ENCODE results near the gene EYS.

- TF ChIP-seq JUND (IDR thresholded peaks at IDR 0.05) (no peak), RFX5 (IDR thresholded peaks at IDR 0.05; ENCODE audit: low read length) (no peak)
Observed at GRCh38 chr6:65627015-65627414, 80.0 kb downstream of the EYS start.

Data from SK-N-SH (cell line).